GM19438 (cell line): ENCODE measurements around the gene TBX15.
"Not testable (repeated sequence)": the region's sequence is repeated elsewhere in the genome, so short reads cannot be mapped to it uniquely, and the experiment has no call there.

Experiments
- ATAC-seq: cut with Tn5 transposase; IDR thresholded peaks from one replicate; pipeline ENCODE4 v1.9.1; 2021; ENCODE audit warnings: low read depth; ENCODE audit not compliant: unreplicated experiment

Gene TBX15

GRCh38 chr1:118960567-118961136 lies 27.5 kb downstream of the TBX15 start:
- ATAC-seq, result no peak

DNA sequence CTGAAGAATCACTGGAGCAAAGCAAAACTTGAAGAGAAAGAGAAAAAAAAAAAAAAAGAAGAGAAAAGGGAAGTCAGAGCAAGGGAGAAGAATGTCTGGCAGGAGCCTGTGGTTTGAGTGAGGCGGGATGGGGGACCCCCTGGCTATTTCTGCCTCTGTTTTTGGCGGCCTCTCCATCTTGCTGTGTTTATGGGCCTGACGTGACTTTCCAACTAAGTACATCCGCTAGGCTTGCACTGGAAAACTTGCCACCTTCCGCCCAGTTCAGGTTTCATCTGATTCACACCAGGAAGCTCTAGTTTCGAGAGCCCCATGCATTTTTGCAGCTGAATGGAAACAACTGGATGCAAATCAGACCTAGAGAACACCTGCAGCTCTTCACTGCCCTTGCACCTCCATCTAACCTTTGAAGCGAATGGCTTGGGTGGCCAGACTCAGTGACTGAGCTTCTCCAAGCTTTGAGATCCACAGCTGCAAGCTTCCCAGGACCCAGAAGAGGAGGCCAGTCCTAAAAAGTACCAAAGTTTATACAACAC lies 28.0 kb downstream of the TBX15 start:
- ATAC-seq, result peak; percentile 91

GRCh38 chr1:118958937-118959631 lies 29.1 kb downstream of the TBX15 start:
- ATAC-seq, result no peak

DNA sequence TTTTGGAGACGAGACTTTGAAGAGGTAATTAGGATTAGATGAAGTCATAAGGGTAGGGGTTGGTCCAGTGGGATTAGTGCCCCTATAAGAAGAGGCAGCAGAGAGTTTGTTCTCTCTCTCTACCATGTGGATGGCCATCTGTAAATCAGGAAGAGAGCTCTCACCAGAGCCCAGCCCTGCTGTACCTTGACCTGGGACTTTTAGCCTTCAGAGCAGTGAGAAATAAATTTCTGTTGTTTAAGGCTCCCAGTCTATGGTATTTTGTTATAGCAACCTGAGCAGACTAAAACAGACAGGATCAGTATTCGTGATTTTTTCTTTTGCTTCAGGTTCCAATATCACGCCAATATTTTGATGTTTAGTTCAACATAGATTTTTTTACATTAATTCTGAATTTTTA lies 30.0 kb downstream of the TBX15 start:
- ATAC-seq, result no peak

DNA sequence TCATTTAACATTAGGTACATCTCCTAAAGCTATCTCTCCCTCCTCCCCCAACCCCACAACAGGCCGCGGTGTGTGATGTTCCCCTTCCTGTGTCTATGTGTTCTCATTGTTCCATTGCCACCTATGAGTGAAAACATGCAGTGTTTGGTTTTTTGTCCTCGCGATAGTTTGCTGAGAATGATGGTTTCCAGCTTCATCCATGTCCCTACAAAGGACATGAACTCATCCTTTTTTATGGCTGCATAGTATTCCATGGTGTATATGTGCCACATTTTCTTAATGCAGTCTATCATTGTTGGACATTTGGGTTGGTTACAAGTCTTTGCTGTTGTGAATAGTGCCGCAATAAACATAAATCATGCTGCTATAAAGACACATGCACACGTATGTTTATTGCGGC lies 30.6 kb downstream of the TBX15 start:
- not testable (repeated sequence) for ATAC-seq

DNA sequence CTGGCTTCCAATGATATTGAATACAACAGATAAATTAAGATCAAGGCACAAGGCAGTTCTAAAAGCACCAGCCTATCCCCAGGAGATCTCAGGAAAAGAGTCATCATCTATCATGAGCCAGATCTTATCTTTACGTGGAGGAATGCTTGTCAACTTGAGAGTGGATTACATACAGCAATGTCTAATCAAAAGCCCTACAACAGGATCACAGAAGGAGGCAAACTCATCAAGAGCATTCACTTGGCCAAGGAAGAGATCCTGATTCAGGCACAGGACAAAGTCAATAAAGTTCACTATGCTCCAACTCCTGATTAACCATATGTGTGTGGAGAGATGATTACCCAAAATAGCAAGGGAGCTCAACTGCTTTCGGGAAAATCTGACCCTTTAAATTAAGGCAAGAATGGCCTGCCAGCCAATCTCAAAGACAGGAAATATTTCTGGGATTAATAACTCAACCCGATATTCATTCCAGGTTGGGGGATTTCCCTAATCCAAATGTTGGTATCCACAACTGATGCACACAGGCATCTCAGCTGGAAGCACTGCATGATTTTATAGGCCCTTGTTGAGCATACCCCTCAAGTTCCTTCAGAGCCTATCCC lies 33.7 kb downstream of the TBX15 start:
- ATAC-seq, result no peak

DNA sequence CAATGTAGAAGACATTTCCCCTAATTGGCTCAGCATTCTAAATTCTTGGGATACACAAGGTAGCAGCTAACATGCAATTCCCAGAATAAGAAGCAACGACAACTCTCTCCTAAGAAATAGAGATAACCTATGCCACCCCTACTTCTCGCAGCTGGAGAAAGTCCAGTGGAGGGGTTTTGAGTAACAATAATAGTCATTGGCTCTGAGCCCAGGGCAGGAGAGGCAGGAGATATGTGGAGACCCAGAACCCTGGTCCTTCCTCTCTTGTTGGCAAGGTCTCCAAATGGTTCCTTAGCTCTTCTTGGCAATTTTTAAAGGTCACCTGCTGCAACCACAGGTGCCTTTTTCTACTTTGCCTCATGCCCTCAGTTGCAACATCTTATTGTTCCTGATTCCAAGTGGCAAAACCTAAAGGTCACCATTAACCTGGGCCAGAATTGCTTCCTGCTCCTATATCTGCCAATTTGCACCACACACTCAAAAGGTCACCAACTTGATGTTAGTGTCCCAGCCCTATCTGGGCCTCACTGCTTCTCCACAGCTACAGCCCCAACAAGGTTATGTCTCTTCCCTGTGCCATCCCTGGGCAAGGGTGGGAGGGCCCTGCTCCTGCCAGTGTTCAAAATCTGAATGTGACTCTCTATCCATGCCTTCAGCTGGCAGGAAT lies 36.7 kb downstream of the TBX15 start:
- ATAC-seq, result no peak

GRCh38 chr1:118949315-118949714 lies 38.8 kb downstream of the TBX15 start:
- ATAC-seq, result no peak

DNA sequence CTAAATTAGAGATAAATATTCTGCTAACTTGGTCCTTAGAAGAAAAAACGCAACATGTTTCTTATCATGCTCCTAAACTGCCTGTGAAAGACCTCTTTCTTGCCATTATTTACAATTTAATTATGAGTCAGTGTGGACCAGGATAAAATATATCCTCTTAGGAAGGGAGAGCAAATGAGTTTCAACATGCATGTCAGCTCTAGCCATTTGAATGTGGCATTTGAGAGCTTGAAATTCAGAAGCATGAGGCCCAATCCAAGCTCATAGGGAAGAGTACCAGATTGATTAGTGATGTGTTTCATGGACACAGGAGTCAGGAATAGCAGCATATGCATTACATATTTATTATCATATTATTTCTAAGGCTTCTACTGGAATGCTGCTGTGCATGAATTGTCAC lies 39.3 kb downstream of the TBX15 start:
- ATAC-seq, result no peak

GRCh38 chr1:118948351-118948750 lies 39.8 kb downstream of the TBX15 start:
- ATAC-seq, result no peak

- no peak for ATAC-seq
Measured at GRCh38 chr1:118947790-118948189, 40.4 kb downstream of the TBX15 start.

DNA sequence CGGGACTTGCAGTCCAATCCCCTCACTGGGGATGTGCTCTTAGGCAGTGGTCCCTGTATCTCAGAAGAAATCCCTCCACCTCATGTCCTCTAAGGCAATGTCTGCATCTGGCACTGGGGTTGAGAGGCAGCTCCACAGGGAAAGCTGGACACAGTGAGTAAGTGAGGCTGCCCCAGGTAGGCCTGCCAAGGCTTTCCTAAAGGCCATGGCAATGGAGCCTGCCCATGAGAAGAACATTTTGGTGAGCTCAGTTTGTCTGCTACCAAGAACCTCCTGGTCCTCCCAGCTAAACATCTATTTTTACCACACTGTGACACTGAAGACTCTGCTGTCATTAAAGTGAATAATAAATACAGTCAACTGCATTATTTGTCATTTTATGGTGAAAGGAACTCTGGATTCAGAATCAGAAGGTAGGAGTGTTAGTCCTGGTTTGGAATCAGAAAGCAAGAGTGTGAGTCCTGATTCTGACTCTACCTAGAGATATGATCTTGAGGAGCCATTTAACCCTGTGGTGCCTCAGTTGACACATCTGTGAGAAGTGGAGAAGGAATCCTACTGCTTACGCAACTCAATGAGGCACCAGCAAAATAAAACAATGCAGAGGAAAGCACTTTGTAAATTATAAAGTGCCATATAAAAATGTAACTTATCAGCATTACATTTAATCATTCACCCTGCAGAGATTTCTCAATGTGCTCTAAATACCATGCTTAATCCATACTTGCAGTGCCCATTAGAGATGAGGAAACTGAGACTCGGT lies 41.0 kb downstream of the TBX15 start:
- no peak for ATAC-seq

DNA sequence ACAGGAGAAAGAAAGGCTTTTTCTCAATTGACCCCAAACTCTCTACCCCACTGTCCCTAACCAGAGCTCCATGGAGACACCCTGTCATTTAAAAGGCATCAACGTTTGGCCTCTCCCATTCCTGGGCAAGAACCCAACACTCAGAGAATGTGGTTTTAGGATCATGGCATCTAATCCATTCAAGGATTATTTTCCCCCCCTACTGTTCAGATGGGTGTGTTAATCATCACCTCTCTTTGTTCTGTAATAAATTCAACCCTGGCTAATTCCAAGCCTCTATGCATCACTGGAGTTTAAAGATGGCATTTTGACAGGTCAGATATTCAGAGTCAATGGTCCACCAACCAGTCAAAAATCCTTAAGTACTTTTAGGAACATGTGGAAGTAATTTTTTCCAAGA lies 42.7 kb downstream of the TBX15 start:
- no peak for ATAC-seq

GRCh38 chr1:118944546-118944945 lies 43.6 kb downstream of the TBX15 start:
- no peak for ATAC-seq

DNA sequence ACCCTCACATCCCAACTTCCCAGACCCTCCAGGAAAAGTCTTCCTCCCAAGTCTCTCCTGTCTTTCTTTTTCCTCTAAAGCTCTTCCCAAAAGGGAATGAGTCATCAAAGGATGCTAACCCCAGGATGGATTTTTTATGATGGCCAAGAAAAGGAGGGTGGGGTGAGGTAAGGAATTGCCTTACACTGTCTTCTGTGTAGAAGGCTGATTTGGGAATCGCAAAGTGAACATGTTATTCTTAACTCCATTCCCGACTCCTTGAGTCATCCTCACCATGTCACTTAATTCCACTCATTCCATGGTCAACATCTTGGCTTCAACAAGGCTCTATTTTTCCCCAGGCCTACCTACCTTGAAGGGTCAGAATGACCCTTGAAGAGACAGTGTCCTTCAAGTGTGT lies 44.0 kb downstream of the TBX15 start:
- ATAC-seq, result no peak

GRCh38 chr1:118940957-118941356 lies 47.2 kb downstream of the TBX15 start:
- no peak for ATAC-seq

DNA sequence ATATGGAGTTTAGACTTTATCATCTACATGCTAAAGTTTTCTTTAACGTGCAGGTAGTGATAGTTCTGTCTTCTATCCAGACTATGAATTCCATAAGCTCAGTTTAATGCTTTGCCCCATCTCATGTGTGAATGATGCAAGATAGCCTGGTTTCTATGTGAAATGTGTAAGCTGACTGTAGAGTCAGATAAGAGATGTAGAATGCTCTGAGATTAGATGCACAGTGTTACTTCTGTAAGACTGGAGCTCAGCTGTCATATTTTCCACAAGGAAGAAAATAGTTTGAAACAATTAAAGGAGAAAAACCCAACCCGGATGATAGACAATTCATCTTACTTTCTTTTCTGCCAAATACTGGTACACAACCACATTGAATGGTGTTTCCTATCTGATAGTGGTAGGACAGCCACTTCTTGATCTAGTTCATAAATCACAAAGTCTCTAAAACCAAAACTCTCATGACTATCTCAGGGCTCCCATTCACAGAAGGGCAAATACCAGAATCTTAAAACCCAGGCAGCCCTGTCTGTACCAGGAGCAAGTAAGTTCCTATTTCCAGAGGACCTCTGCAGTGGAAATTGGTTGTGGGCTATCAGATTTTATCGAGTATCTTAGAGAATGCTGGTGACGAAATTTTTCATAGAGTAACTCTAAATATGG lies 50.6 kb downstream of the TBX15 start:
- no peak for ATAC-seq

DNA sequence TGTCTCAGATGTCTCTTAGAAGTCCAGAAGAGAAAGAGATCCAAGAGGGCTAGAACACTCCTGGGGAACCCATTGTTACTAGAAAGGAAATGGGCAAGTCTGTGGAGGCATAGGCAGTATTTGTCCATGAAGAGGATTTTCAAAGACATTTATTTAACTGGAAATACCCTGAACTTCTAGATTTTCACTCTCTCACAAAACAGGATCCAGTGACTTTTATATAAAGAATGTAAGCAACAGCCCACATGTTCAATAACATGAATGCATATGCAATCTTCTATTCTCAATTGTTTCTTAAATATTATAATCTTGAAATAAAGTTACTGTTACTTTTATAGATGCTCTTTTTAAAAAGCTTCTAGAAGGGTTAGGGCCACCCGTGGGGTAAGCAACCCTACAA lies 53.4 kb downstream of the TBX15 start:
- no peak for ATAC-seq

GRCh38 chr1:118933051-118933781 lies 54.9 kb downstream of the TBX15 start:
- no peak for ATAC-seq

- no peak for ATAC-seq
Measured at GRCh38 chr1:118931876-118932275, 56.3 kb downstream of the TBX15 start.
